HepG2 (cell line): ENCODE data around the gene MLLT1. TPM values are rescaled to one million over a fixed set of nuclear protein-coding genes. Genes with fewer than 3 reads are reported as not detected.
A peak's percentile ranks its signal among the peaks of the same experiment; 100 is the strongest.

ENCODE experiments used
- ATAC-seq: fragments of 200-7000 bp; cut with Tn5 transposase; 3 replicates; pipeline ENCODE4 v1.9.1; 2020; ENCODE audit warnings: mild to moderate bottlenecking, moderate library complexity
- BruUV-seq: library from RNA; stranded (reverse); fragments of 400-500 nt; replicated peaks from 2 replicates; lab custom pipeline; 2021; lab: Mats Ljungman, UMichigan
- CTCF ChIA-PET: fragments of 300-600 bp; formaldehyde crosslinking; extraction: SDS; loops from one replicate; lab custom pipeline; 2021; ENCODE audit warnings: low total read pairs, inconsistent platforms, low intra/inter-chr PET ratio; lab: Yijun Ruan, JAX
- POLR2A ChIA-PET: fragments of 350-600 bp; sonication (Branson Sonifier 250); formaldehyde crosslinking; loops from one replicate; lab custom pipeline; 2020; ENCODE audit warnings: antibody characterized with exemption, inconsistent platforms; lab: Yijun Ruan, JAX
- DNase-seq: peaks from one replicate; pipeline ENCODE4 v3.0.0-alpha.2; 2015; ENCODE audit warnings: low spot score
- FAIRE-seq: peaks from 3 replicates; lab custom pipeline; 2011; peaks lifted over from hg19 to GRCh38; lab: Jason Lieb, UNC
- H2AFZ ChIP-seq: one replicate; pipeline ENCODE4 v1.6.1; 2011; ENCODE audit warnings: low read length, inconsistent platforms
- H3K27ac ChIP-seq: fragments of 300-600 bp; 3 replicates; pipeline ENCODE4 v1.8.0; 2011; ENCODE audit warnings: mixed run types, mild to moderate bottlenecking, mixed read lengths, low read length, inconsistent platforms; ENCODE audit not compliant: insufficient read depth; ENCODE audit errors: extremely low read length
- H3K27me3 ChIP-seq, 2 experiments: fragments of 200-600 bp in 1 of 2; 2 replicates in 1 of 2; 3 replicates in 1 of 2; pipeline versions ENCODE4 v1.6.0 to v1.8.0; 2011; ENCODE audit warnings: low read length in 2 of 2, mild to moderate bottlenecking in 2 of 2, moderate library complexity in 2 of 2, inconsistent platforms in 1 of 2; ENCODE audit not compliant: insufficient read depth in 2 of 2, control insufficient read depth in 1 of 2
- H3K36me3 ChIP-seq, 2 experiments: fragments of 200-600 bp in 1 of 2; replicated peaks in 1 of 2; 2 replicates in 1 of 2; 3 replicates in 1 of 2; pipeline versions ENCODE4 v1.5.1 to v1.8.0; 2011; ENCODE audit warnings: low read length in 2 of 2, inconsistent platforms in 1 of 2; ENCODE audit not compliant: insufficient read depth in 2 of 2, control insufficient read depth in 1 of 2
- H3K4me1 ChIP-seq: 2 replicates; pipeline ENCODE4 v1.5.1; 2012; ENCODE audit warnings: low read length, inconsistent platforms; ENCODE audit not compliant: insufficient read depth
- H3K4me2 ChIP-seq: 2 replicates; pipeline ENCODE4 v1.6.0; 2011; ENCODE audit warnings: low read depth, low read length, inconsistent platforms
- H3K4me3 ChIP-seq, 3 experiments: fragments of 200-600 bp in 1 of 3; sonication (generic), shearing (Covaris generic) in 1 of 3; replicated peaks in 1 of 3; 2 replicates each; pipeline ENCODE4 v1.5.1; 2011 to 2016; ENCODE audit warnings: low read length in 3 of 3, inconsistent platforms in 2 of 3, low read depth in 2 of 3, mild to moderate bottlenecking in 2 of 3, control low read depth in 1 of 3, mixed read lengths in 1 of 3; ENCODE audit not compliant: insufficient read depth in 1 of 3
- H3K79me2 ChIP-seq: one replicate; pipeline ENCODE4 v1.6.1; 2011; ENCODE audit warnings: low read length, inconsistent platforms; ENCODE audit not compliant: insufficient read depth
- H3K9ac ChIP-seq: 2 replicates; pipeline ENCODE4 v1.6.0; 2011; ENCODE audit warnings: mild to moderate bottlenecking, low read depth, low read length, inconsistent platforms; ENCODE audit not compliant: insufficient read depth
- H3K9me3 ChIP-seq: 2 replicates; pipeline ENCODE4 v1.5.1; 2012; ENCODE audit warnings: mild to moderate bottlenecking, low read length
- H4K20me1 ChIP-seq: 2 replicates; pipeline ENCODE4 v1.6.0; 2011; ENCODE audit warnings: inconsistent platforms, mild to moderate bottlenecking, low read length, moderate library complexity; ENCODE audit not compliant: insufficient read depth
- EED ChIP-seq: sonication (generic); formaldehyde crosslinking; IDR thresholded peaks from 2 replicates; pipeline ENCODE4 v1.5.0; 2020; ENCODE audit warnings: mild to moderate bottlenecking, missing genetic modification reagents
- RAD21 ChIP-seq: fragments of 450-650 bp; formaldehyde crosslinking; IDR thresholded peaks from 2 replicates; pipeline ENCODE4 v1.5.0; 2020; ENCODE audit warnings: mild to moderate bottlenecking
- STAG1 ChIP-seq: sonication (generic); formaldehyde crosslinking; IDR thresholded peaks from 2 replicates; pipeline ENCODE4 v1.4.0; 2020; ENCODE audit warnings: missing genetic modification reagents
- ZNF3 ChIP-seq: IDR thresholded peaks from 2 replicates; pipeline ENCODE4 v1.7.0; 2017; ENCODE audit warnings: inconsistent platforms
- ZNF615 ChIP-seq: sonication (generic); formaldehyde crosslinking; IDR thresholded peaks from 2 replicates; pipeline ENCODE4 v1.5.0; 2020; ENCODE audit warnings: mild to moderate bottlenecking, missing genetic modification reagents, borderline replicate concordance
- WGBS: methylation state at CpG from one replicate; pipeline ENCODE4 v1.1.6; 2017; ENCODE audit warnings: low lambda C conversion rate; 5-methylcytosine and 5-hydroxymethylcytosine counted together
- in situ Hi-C: cut with HindIII; loops from 2 replicates; pipeline ENCODE4 v1.10.0; 2017; ENCODE audit warnings: low pct_unique_long_range_greater_than_20kb; ENCODE audit not compliant: extremely low pct_ligation_motif_present
- intact Hi-C: fragments of 100-400 bp; cut with micrococcal nuclease; formaldehyde crosslinking; loops from one replicate; pipeline ENCODE4 v1.10.0; 2022; ENCODE audit not compliant: unreplicated experiment
- polyA plus RNA-seq, 8 experiments: library from polyadenylated mRNA; depleted of rRNA in 3 of 8; stranded (reverse) in 7 of 8; unstranded in 1 of 8; fragments of >200 nt; fragmentation: Illumina TruSeq in 4 of 8; extraction: Trizol in 4 of 8; gene quantifications; 2 replicates each; pipeline versions ENCODE4 v1.2.1 to v1.2.3, GENCODE V29; 2011 to 2016; ENCODE audit warnings: low read depth in 4 of 8, missing spikeins in 1 of 8, mixed read lengths in 1 of 8; ENCODE audit not compliant: insufficient read depth in 1 of 8
- total RNA-seq, 5 experiments: library from RNA; depleted of rRNA; stranded (reverse); fragments of >200 nt; fragmentation: Illumina TruSeq; extraction: Trizol; gene quantifications; 2 replicates each; pipeline ENCODE4 v1.2.3, GENCODE V29; 2016; ENCODE audit warnings: low read depth in 1 of 5
- TF ChIP-seq, protein P1 (sequence below): sonication (generic); formaldehyde crosslinking; IDR thresholded peaks from 2 replicates; pipeline ENCODE4 v1.5.0; 2020; ENCODE audit warnings: missing genetic modification reagents
- TF ChIP-seq, protein P2 (sequence below): sonication (generic); formaldehyde crosslinking; IDR thresholded peaks from 2 replicates; pipeline ENCODE4 v1.5.0; 2020; ENCODE audit warnings: mild to moderate bottlenecking, low read depth, missing genetic modification reagents, borderline replicate concordance
- TF ChIP-seq, protein P3 (sequence below): sonication (generic); formaldehyde crosslinking; IDR thresholded peaks from 2 replicates; pipeline ENCODE4 v1.5.0; 2020; ENCODE audit warnings: mild to moderate bottlenecking, missing genetic modification reagents, moderate library complexity
- TF ChIP-seq, protein P4 (sequence below): sonication (generic); formaldehyde crosslinking; IDR thresholded peaks from 2 replicates; pipeline ENCODE4 v1.4.0; 2020; ENCODE audit warnings: low read depth, missing genetic modification reagents

Gene MLLT1
- total and polyA plus RNA-seq, 2 of the 13 experiments (the other 11 are each of a cell fraction or from before 2014, with no cell fraction given): 11.7 to 12.2 TPM

DNA sequence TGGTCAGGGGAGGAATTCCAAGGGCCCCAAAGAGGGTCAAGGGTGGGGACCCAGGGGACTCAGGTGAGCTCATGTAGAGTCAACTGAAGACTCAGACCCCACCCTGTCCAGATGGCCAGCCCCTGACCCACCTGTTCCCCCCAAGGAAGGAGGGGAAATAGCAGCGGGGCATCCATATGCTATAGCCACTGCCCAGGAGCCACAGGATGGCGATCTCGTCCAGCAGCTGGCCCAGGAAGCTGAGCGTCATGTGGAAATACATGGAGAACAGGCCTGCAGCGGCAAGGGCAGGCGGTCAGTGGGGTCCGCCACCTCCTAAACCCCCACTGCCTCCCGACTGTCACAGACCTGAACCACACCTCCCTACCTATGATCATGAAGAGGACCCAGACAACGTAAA, 32.2 kb upstream of the MLLT1 start:
- BruUV-seq: no TSS peak
- intact Hi-C loops: no loop called here
- no peak for TF ChIP-seq ZNF3 (CRISPR knock-in tag)
- no peak for TF ChIP-seq EED (CRISPR knock-in tag)
- TF ChIP-seq, protein P1, sequence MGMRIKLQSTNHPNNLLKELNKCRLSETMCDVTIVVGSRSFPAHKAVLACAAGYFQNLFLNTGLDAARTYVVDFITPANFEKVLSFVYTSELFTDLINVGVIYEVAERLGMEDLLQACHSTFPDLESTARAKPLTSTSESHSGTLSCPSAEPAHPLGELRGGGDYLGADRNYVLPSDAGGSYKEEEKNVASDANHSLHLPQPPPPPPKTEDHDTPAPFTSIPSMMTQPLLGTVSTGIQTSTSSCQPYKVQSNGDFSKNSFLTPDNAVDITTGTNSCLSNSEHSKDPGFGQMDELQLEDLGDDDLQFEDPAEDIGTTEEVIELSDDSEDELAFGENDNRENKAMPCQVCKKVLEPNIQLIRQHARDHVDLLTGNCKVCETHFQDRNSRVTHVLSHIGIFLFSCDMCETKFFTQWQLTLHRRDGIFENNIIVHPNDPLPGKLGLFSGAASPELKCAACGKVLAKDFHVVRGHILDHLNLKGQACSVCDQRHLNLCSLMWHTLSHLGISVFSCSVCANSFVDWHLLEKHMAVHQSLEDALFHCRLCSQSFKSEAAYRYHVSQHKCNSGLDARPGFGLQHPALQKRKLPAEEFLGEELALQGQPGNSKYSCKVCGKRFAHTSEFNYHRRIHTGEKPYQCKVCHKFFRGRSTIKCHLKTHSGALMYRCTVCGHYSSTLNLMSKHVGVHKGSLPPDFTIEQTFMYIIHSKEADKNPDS: no peak
- peak; percentile 25; the same call in 1 of the 2 replicates for TF ChIP-seq RAD21
- TF ChIP-seq, protein P2, sequence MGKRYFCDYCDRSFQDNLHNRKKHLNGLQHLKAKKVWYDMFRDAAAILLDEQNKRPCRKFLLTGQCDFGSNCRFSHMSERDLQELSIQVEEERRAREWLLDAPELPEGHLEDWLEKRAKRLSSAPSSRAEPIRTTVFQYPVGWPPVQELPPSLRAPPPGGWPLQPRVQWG (CRISPR knock-in tag): no peak
- TF ChIP-seq, protein P3, sequence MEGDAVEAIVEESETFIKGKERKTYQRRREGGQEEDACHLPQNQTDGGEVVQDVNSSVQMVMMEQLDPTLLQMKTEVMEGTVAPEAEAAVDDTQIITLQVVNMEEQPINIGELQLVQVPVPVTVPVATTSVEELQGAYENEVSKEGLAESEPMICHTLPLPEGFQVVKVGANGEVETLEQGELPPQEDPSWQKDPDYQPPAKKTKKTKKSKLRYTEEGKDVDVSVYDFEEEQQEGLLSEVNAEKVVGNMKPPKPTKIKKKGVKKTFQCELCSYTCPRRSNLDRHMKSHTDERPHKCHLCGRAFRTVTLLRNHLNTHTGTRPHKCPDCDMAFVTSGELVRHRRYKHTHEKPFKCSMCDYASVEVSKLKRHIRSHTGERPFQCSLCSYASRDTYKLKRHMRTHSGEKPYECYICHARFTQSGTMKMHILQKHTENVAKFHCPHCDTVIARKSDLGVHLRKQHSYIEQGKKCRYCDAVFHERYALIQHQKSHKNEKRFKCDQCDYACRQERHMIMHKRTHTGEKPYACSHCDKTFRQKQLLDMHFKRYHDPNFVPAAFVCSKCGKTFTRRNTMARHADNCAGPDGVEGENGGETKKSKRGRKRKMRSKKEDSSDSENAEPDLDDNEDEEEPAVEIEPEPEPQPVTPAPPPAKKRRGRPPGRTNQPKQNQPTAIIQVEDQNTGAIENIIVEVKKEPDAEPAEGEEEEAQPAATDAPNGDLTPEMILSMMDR (CRISPR knock-in tag): peak; percentile 59
- TF ChIP-seq, protein P4, sequence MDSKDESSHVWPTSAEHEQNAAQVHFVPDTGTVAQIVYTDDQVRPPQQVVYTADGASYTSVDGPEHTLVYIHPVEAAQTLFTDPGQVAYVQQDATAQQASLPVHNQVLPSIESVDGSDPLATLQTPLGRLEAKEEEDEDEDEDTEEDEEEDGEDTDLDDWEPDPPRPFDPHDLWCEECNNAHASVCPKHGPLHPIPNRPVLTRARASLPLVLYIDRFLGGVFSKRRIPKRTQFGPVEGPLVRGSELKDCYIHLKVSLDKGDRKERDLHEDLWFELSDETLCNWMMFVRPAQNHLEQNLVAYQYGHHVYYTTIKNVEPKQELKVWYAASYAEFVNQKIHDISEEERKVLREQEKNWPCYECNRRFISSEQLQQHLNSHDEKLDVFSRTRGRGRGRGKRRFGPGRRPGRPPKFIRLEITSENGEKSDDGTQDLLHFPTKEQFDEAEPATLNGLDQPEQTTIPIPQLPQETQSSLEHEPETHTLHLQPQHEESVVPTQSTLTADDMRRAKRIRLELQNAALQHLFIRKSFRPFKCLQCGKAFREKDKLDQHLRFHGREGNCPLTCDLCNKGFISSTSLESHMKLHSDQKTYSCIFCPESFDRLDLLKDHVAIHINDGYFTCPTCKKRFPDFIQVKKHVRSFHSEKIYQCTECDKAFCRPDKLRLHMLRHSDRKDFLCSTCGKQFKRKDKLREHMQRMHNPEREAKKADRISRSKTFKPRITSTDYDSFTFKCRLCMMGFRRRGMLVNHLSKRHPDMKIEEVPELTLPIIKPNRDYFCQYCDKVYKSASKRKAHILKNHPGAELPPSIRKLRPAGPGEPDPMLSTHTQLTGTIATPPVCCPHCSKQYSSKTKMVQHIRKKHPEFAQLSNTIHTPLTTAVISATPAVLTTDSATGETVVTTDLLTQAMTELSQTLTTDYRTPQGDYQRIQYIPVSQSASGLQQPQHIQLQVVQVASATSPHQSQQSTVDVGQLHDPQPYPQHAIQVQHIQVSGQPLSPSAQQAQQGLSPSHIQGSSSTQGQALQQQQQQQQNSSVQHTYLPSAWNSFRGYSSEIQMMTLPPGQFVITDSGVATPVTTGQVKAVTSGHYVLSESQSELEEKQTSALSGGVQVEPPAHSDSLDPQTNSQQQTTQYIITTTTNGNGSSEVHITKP: no peak
- no peak for TF ChIP-seq ZNF615 (CRISPR knock-in tag)
- TF ChIP-seq STAG1: peak; percentile 62
- H3K27me3 ChIP-seq: peaks cover 1 to 10% of the 10 kb centered on the region in 2 experiments
- no peaks in the 10 kb centered on the region for H3K79me2 ChIP-seq
- 16% methylated on average over 5 of the region's 9 CpGs for WGBS
- in situ Hi-C loops: loop anchor here (25.0 kb wide), 1 partner anchor 275 kb away; no protein-coding TSS in a partner anchor
- peak; percentile 40; the same call in 2 of the 3 replicates for ATAC-seq
- no peaks in the 10 kb centered on the region for H3K36me3 ChIP-seq
- H3K4me3 ChIP-seq: no peak overlapping the region
- no peaks in the 10 kb centered on the region for H3K4me1 ChIP-seq
- no peak overlapping the region for H3K27ac ChIP-seq
- no peak for DNase-seq
- no peak for FAIRE-seq
- H3K9ac ChIP-seq: no peak overlapping the region
- peaks cover 5% of the 10 kb centered on the region; the same call in 1 of the 2 replicates for H3K9me3 ChIP-seq
- H4K20me1 ChIP-seq: no peaks in the 10 kb centered on the region
- CTCF ChIA-PET: no interaction called here
- POLR2A ChIA-PET: no interaction called here
- H2AFZ ChIP-seq: no peak overlapping the region
- H3K4me2 ChIP-seq: no peak overlapping the region
